K562 (cell line): Measurements from ENCODE around the gene PRKD2. TPM values are rescaled to one million over a fixed set of nuclear protein-coding genes. Genes with fewer than 3 reads are reported as not detected.

Experiments
- ATAC-seq: fragments of 200-7000 bp; cut with Tn5 transposase; 3 replicates; pipeline ENCODE4 v1.9.1; 2020; ENCODE audit warnings: moderate library complexity
- BruUV-seq: library from RNA; stranded (reverse); fragments of 400-500 nt; replicated peaks from 2 replicates; lab custom pipeline; 2021; lab: Mats Ljungman, UMichigan
- CTCF ChIA-PET: fragments of 300-600 bp; formaldehyde crosslinking; extraction: SDS; loops from one replicate; lab custom pipeline; 2021; ENCODE audit warnings: low intra/inter-chr PET ratio; lab: Yijun Ruan, JAX
- POLR2A ChIA-PET: fragments of 300-600, 350-650 bp; sonication (Branson Sonifier 250); formaldehyde crosslinking; extraction: SDS; loops from one replicate; lab custom pipeline; 2021; ENCODE audit warnings: antibody characterized with exemption, inconsistent platforms; lab: Yijun Ruan, JAX
- DNase-seq, 4 experiments: peaks; one replicate each; pipeline versions ENCODE4 v3.0.0 to v3.0.0-alpha.2; 2011 to 2018; ENCODE audit warnings: low spot score in 3 of 4, mixed read lengths in 3 of 4; ENCODE audit errors: extremely low read depth in 1 of 4
- FAIRE-seq: peaks from 2 replicates; lab custom pipeline; 2011; peaks lifted over from hg19 to GRCh38; lab: Jason Lieb, UNC
- H2AFZ ChIP-seq: 2 replicates; pipeline ENCODE4 v1.6.0; 2011; ENCODE audit warnings: low read depth, low read length, control low read depth, inconsistent platforms
- H3K27ac ChIP-seq: fragments of 200-600 bp; 3 replicates; pipeline ENCODE4 v1.8.0; 2011; ENCODE audit warnings: low read depth, mild to moderate bottlenecking, control low read depth, inconsistent platforms, low read length, moderate library complexity, mixed read lengths; ENCODE audit errors: extremely low read depth
- H3K27me3 ChIP-seq, 2 experiments: fragments of 300-600 bp in 1 of 2; 2 replicates in 1 of 2; 3 replicates in 1 of 2; pipeline versions ENCODE4 v1.6.0 to v1.8.0; 2011; ENCODE audit warnings: inconsistent platforms in 2 of 2, low read length in 2 of 2, mild to moderate bottlenecking in 1 of 2, mixed read lengths in 1 of 2, moderate library complexity in 1 of 2; ENCODE audit not compliant: control insufficient read depth in 2 of 2, insufficient read depth in 2 of 2
- H3K36me3 ChIP-seq: fragments of 300-600 bp; 3 replicates; pipeline ENCODE4 v1.8.0; 2011; ENCODE audit warnings: mild to moderate bottlenecking, low read length, inconsistent platforms; ENCODE audit not compliant: control insufficient read depth, insufficient read depth
- H3K4me1 ChIP-seq, 2 experiments: fragments of 200-600 bp in 1 of 2; replicated peaks in 1 of 2; 2 replicates in 1 of 2; 3 replicates in 1 of 2; pipeline versions ENCODE4 v1.5.1 to v1.8.0; 2011; ENCODE audit warnings: inconsistent platforms in 2 of 2, low read length in 2 of 2, mild to moderate bottlenecking in 1 of 2, mixed read lengths in 1 of 2, moderate library complexity in 1 of 2; ENCODE audit not compliant: control insufficient read depth in 2 of 2, insufficient read depth in 2 of 2
- H3K4me2 ChIP-seq: 2 replicates; pipeline ENCODE4 v1.6.1; 2011; ENCODE audit warnings: low read length, control low read depth, inconsistent platforms, mixed read lengths; ENCODE audit not compliant: insufficient read depth
- H3K4me3 ChIP-seq: fragments of 200-600 bp; sonication (generic), shearing (Covaris generic); 2 replicates; pipeline ENCODE4 v1.5.1; 2016; ENCODE audit warnings: control low read depth, inconsistent platforms
- H3K79me2 ChIP-seq: fragments of 200-600 bp; 3 replicates; pipeline ENCODE4 v1.8.0; 2011; ENCODE audit warnings: low read length, inconsistent platforms; ENCODE audit not compliant: control insufficient read depth, insufficient read depth
- H3K9ac ChIP-seq, 2 experiments: 2 replicates each; pipeline versions ENCODE4 v1.6.0 to v1.6.1; 2011; ENCODE audit warnings: low read depth in 2 of 2, low read length in 2 of 2, control low read depth in 1 of 2, inconsistent platforms in 1 of 2, mild to moderate bottlenecking in 1 of 2, mixed read lengths in 1 of 2; ENCODE audit not compliant: insufficient read depth in 1 of 2
- H3K9me1 ChIP-seq: one replicate; pipeline ENCODE4 v1.6.0; 2011; ENCODE audit warnings: inconsistent platforms, mild to moderate bottlenecking, low read length, moderate library complexity; ENCODE audit not compliant: control insufficient read depth, insufficient read depth
- H3K9me3 ChIP-seq: replicated peaks from 2 replicates; pipeline ENCODE4 v1.5.1; 2011; ENCODE audit warnings: low read depth, low read length, inconsistent platforms; ENCODE audit not compliant: control insufficient read depth, insufficient read depth
- H4K20me1 ChIP-seq: replicated peaks from 2 replicates; pipeline ENCODE4 v1.6.1; 2011; ENCODE audit warnings: low read length, inconsistent platforms, mixed read lengths; ENCODE audit not compliant: control insufficient read depth, insufficient read depth
- ETV1 ChIP-seq: fragments of 450-650 bp; conservative IDR thresholded peaks from 2 replicates; pipeline ENCODE4 v1.6.1; 2016; ENCODE audit warnings: missing genetic modification characterization, control low read depth, low read depth, missing compliant biosample characterization
- GTF2F1 ChIP-seq: IDR thresholded peaks from 2 replicates; pipeline ENCODE4 v1.6.1; 2011; ENCODE audit warnings: low read depth, low read length, improper control_type of control experiment
- L3MBTL2 ChIP-seq: fragments of 450-650 bp; IDR thresholded peaks from 2 replicates; pipeline ENCODE4 v1.6.1; 2016; ENCODE audit warnings: mild to moderate bottlenecking, moderate library complexity
- MCM2 ChIP-seq: fragments of 450-650 bp; IDR thresholded peaks from 2 replicates; pipeline ENCODE4 v1.6.1; 2017; ENCODE audit warnings: low read depth, mild to moderate bottlenecking
- MED1 ChIP-seq: sonication (generic); formaldehyde crosslinking; IDR thresholded peaks from 2 replicates; pipeline ENCODE4 v1.8.1; 2023; ENCODE audit warnings: missing genetic modification reagents, borderline replicate concordance
- MXI1 ChIP-seq: IDR thresholded peaks from 2 replicates; pipeline ENCODE4 v1.6.1; 2011; ENCODE audit warnings: low read depth, mild to moderate bottlenecking, improper control_type of control experiment, low read length
- MYC ChIP-seq, 2 experiments: fragments of 250-450 bp in 1 of 2; sonication (Bioruptor Pico) in 1 of 2; IDR thresholded peaks; 2 replicates each; pipeline versions ENCODE4 v1.5.1 to v1.6.1; 2012 to 2021; ENCODE audit warnings: low read depth in 2 of 2, borderline replicate concordance in 1 of 2, improper control_type of control experiment in 1 of 2, low read length in 1 of 2, mild to moderate bottlenecking in 1 of 2, moderate library complexity in 1 of 2
- NR4A1 ChIP-seq, 2 experiments: fragments of 250-450 bp in 1 of 2; fragments of 450-650 bp in 1 of 2; sonication (Bioruptor Pico) in 1 of 2; IDR thresholded peaks; 2 replicates each; pipeline versions ENCODE4 v1.4.0 to v1.6.1; 2016 to 2020; ENCODE audit warnings: mild to moderate bottlenecking in 2 of 2, missing compliant biosample characterization in 1 of 2, missing genetic modification characterization in 1 of 2, moderate library complexity in 1 of 2
- NRF1 ChIP-seq, 2 experiments: fragments of 450-650 bp; IDR thresholded peaks in 1 of 2; conservative IDR thresholded peaks in 1 of 2; 2 replicates each; pipeline ENCODE4 v1.6.1; 2014; ENCODE audit warnings: mild to moderate bottlenecking in 2 of 2
- RFX1 ChIP-seq: fragments of 450-650 bp; IDR thresholded peaks from 2 replicates; pipeline ENCODE4 v1.6.1; 2016; ENCODE audit warnings: mild to moderate bottlenecking, moderate library complexity
- SP1 ChIP-seq: sonication (generic); formaldehyde crosslinking; IDR thresholded peaks from 2 replicates; pipeline ENCODE4 v1.8.1; 2022; ENCODE audit warnings: mild to moderate bottlenecking, missing genetic modification reagents
- TBL1XR1 ChIP-seq, 2 experiments: IDR thresholded peaks; 2 replicates each; pipeline ENCODE4 v1.6.1; 2012; ENCODE audit warnings: improper control_type of control experiment in 2 of 2, low read length in 2 of 2, mild to moderate bottlenecking in 1 of 2
- ZBTB5 ChIP-seq: fragments of 450-650 bp; IDR thresholded peaks from 2 replicates; pipeline ENCODE4 v1.6.1; 2017; ENCODE audit warnings: antibody characterized with exemption
- ZBTB9 ChIP-seq: fragments of 450-650 bp; formaldehyde crosslinking; IDR thresholded peaks from 2 replicates; pipeline ENCODE4 v1.4.0; 2020; ENCODE audit warnings: mild to moderate bottlenecking, moderate library complexity
- ZKSCAN1 ChIP-seq: fragments of 150-350 bp; IDR thresholded peaks from 2 replicates; pipeline ENCODE4 v1.6.1; 2016; ENCODE audit warnings: low read depth, low read length
- ZNF316 ChIP-seq: fragments of 450-650 bp; IDR thresholded peaks from 2 replicates; pipeline ENCODE4 v1.6.1; 2016
- ZNF764 ChIP-seq: fragments of 250-450 bp; sonication (Bioruptor Pico); IDR thresholded peaks from 2 replicates; pipeline ENCODE4 v1.4.0; 2020; ENCODE audit warnings: low read depth, mild to moderate bottlenecking, moderate library complexity
- ZNF780A ChIP-seq: fragments of 250-450 bp; sonication (Bioruptor Pico); IDR thresholded peaks from 2 replicates; pipeline ENCODE4 v1.5.0; 2021; ENCODE audit warnings: mild to moderate bottlenecking
- WGBS: fragments of 100-300 bp; shearing (Covaris generic); methylation state at CpG from one replicate; pipeline ENCODE4 v1.1.6; 2016; ENCODE audit warnings: low coverage, mixed read lengths; ENCODE audit not compliant: insufficient coverage; ENCODE audit errors: missing lambda C conversion rate; 5-methylcytosine and 5-hydroxymethylcytosine counted together
- in situ Hi-C: fragments of 300-500 bp; cut with MboI; formaldehyde crosslinking; loops from 4 replicates; pipeline ENCODE4 v1.15.0; 2018; ENCODE audit warnings: inconsistent platforms, mixed read lengths
- intact Hi-C: fragments of 100-400 bp; cut with micrococcal nuclease; formaldehyde crosslinking; loops from 2 replicates; pipeline ENCODE4 v1.14.2; 2022
- polyA plus RNA-seq, 8 experiments: library from polyadenylated mRNA; depleted of rRNA in 4 of 8; stranded (reverse) in 5 of 8; unstranded in 3 of 8; fragments of >200 nt; fragmentation: Nextera tagmentation in 2 of 8; fragmentation: Illumina TruSeq in 1 of 8; extraction: Ambion mirVana in 2 of 8; extraction: Trizol in 1 of 8; gene quantifications; 2 replicates each; pipeline versions ENCODE4 v1.2.1 to v1.2.3, GENCODE V29; 2011 to 2014; ENCODE audit warnings: inconsistent platforms in 1 of 8, missing spikeins in 1 of 8
- total RNA-seq, 7 experiments: library from RNA; depleted of rRNA in 6 of 7; stranded (reverse); fragments of >200 nt in 6 of 7; fragmentation: Illumina TruSeq in 2 of 7; extraction: Trizol in 2 of 7; gene quantifications; 2 replicates each; pipeline versions ENCODE4 v1.2.1 to v1.2.3, GENCODE V29; 2011 to 2021; ENCODE audit warnings: low replicate concordance in 1 of 7

Gene PRKD2
- total and polyA plus RNA-seq, 9 of the 15 experiments (the other 6 are each of a cell fraction or from before 2014, with no cell fraction given) = 1.8 to 60.0 (median 15.0) TPM

- no peak for TF ChIP-seq NR4A1 (CRISPR knock-in tag; IDR thresholded peaks at IDR 0.05)
- no peak for TF ChIP-seq NR4A1 (tag; IDR thresholded peaks at IDR 0.05)
- no peak for TF ChIP-seq GTF2F1
- no peak for TF ChIP-seq MCM2
- TF ChIP-seq ZNF764 (CRISPR knock-in tag) = no peak
- TF ChIP-seq ZBTB5 = no peak
- no peak for TF ChIP-seq ZBTB9 (CRISPR knock-in tag)
Observed at GRCh38 chr19:46731584-46731983, 14.7 kb upstream of the PRKD2 start (continued).

GRCh38 chr19:46731007-46731501, 14.1 kb upstream of the PRKD2 start:
- Histone ChIP-seq H3K4me2 (peak overlapping the region; percentile 68), H3K36me3 (peaks cover 96% of the 10 kb centered on the region), H4K20me1 (peaks cover 37% of the 10 kb centered on the region), H2AFZ (no peak overlapping the region), H3K9me1 (peaks cover 8% of the 10 kb centered on the region), H3K4me1 (peaks cover 27 to 66% of the 10 kb centered on the region in 2 experiments), H3K27ac (peak overlapping the region; percentile 75), H3K79me2 (peaks cover 67% of the 10 kb centered on the region), H3K27me3 (no peaks in the 10 kb centered on the region), H3K9me3 (no peaks in the 10 kb centered on the region), H3K4me3 (no peak overlapping the region), H3K9ac (peak overlapping the region; percentile 16 to 67; a peak in 3 of 4 replicates)
- FAIRE-seq = peak; percentile 96
- 12% methylated on average over 14 of the region's 14 CpGs for WGBS
- intact Hi-C loops = no loop called here
- peak; percentile 87 for ATAC-seq
- POLR2A ChIA-PET = interaction anchor here (0.6 to 2.0 kb wide), 9 partner anchors 8 to 384 kb away, joined by 3 to 12 read pairs (median 5); no protein-coding TSS in a partner anchor
- in situ Hi-C loops = no loop called here
- DNase-seq = peak; percentile 71 to 87 (median 78)
- no TSS peak for BruUV-seq
- CTCF ChIA-PET = no interaction called here
- TF ChIP-seq SP1 (CRISPR knock-in tag) (0 out of 2 replicates have a peak, but pooled peaks have one; percentile 46), RFX1 (no peak), L3MBTL2 (peak; percentile 35; the same call in 1 of the 2 replicates), MED1 (CRISPR knock-in tag) (no peak), ZNF316 (peak; percentile 98), TBL1XR1 (IDR thresholded peaks at IDR 0.05; ENCODE audit: low read length in 2 of 2) (peak in 1 of 2 experiments; percentile 46; a peak in 1 of 4 replicates), MXI1 (0 out of 2 replicates have a peak, but pooled peaks have one; percentile 33), MYC (IDR thresholded peaks at IDR 0.05; ENCODE audit: low read depth, low read length) (peak; percentile 59; the same call in 1 of the 2 replicates), MYC (CRISPR knock-in tag; IDR thresholded peaks at IDR 0.05; ENCODE audit: borderline replicate concordance, low read depth) (no peak), ZNF780A (no peak), ZKSCAN1 (peak; percentile 68; the same call in 1 of the 2 replicates), ETV1 (tag) (peak; percentile 9; the same call in 1 of the 2 replicates), NRF1 (conservative IDR thresholded peaks at IDR 0.05 in 1 of 2, IDR thresholded peaks at IDR 0.05 in 1 of 2) (peak; percentile 87 to 89)
